ENCODE results near the gene IFI44. TPM values are rescaled to one million over a fixed set of nuclear protein-coding genes. Genes with fewer than 3 reads are reported as not detected.

IFI44 gene
- total and polyA plus RNA-seq, 9 donors: 7.3 to 40.7 (median 25.9) TPM

- DNase-seq: peak in 1 of 5 donors; percentile 12
- TF ChIP-seq EP300 (IDR thresholded peaks at IDR 0.05): no peak
- no peak for TF ChIP-seq CTCF (IDR thresholded peaks at IDR 0.05)
- intact Hi-C loops (cut with DNase I): loop anchor here in 1 of 4 donors (10.0 kb wide), 1 partner anchor 51 kb away; no protein-coding TSS in a partner anchor
- Histone ChIP-seq H3K9me3 (no peaks in the 10 kb centered on the region), H3K36me3 (no peaks in the 10 kb centered on the region), H3K27me3 (no peaks in the 10 kb centered on the region), H3K4me1 (ENCODE audit: insufficient read depth) (peaks cover 1% of the 10 kb centered on the region), H3K4me3 (no peak overlapping the region), H3K27ac (no peak overlapping the region)
- 95 to 97% (median 96%) methylated on average over 7 of the region's 7 CpGs for WGBS, 3 donors
Observed at GRCh38 chr1:78624035-78624434, 25.6 kb upstream of the IFI44 start.

GRCh38 chr1:78627321-78627720 is 22.3 kb upstream of the IFI44 start:
- no peak for DNase-seq
- TF ChIP-seq EP300 (IDR thresholded peaks at IDR 0.05) (no peak), POLR2A (IDR thresholded peaks at IDR 0.05) (no peak), CTCF (IDR thresholded peaks at IDR 0.05) (no peak)
- H3K4me3 ChIP-seq: no peak overlapping the region
- H3K9me3 ChIP-seq: no peaks in the 10 kb centered on the region
- H3K27me3 ChIP-seq: no peaks in the 10 kb centered on the region
- H3K27ac ChIP-seq: no peak overlapping the region
- 74 to 84% (median 77%) methylated on average over 1 of the region's 1 CpG for WGBS, 3 donors
- intact Hi-C loops (cut with DNase I): loop anchor here in 1 of 4 donors (10.0 kb wide), 1 partner anchor 47 kb away; no protein-coding TSS in a partner anchor
- H3K4me1 ChIP-seq (ENCODE audit: insufficient read depth): no peaks in the 10 kb centered on the region
- H3K36me3 ChIP-seq: no peaks in the 10 kb centered on the region

- Histone ChIP-seq H3K36me3 (no peaks in the 10 kb centered on the region), H3K27me3 (no peaks in the 10 kb centered on the region), H3K4me3 (no peak overlapping the region), H3K9me3 (no peaks in the 10 kb centered on the region), H3K27ac (no peak overlapping the region), H3K4me1 (ENCODE audit: insufficient read depth) (no peaks in the 10 kb centered on the region)
- TF ChIP-seq EP300 (IDR thresholded peaks at IDR 0.05): no peak
- no peak for TF ChIP-seq CTCF (IDR thresholded peaks at IDR 0.05)
- TF ChIP-seq POLR2A (IDR thresholded peaks at IDR 0.05): no peak
- intact Hi-C loops (cut with DNase I): no loop called here
- no peak for DNase-seq
- 97 to 98% (median 98%) methylated on average over 2 of the region's 2 CpGs for WGBS, 3 donors
Observed at GRCh38 chr1:78630600-78630999, 19.0 kb upstream of the IFI44 start.

GRCh38 chr1:78633209-78633608 is 16.4 kb upstream of the IFI44 start:
- Histone ChIP-seq H3K27ac (no peak overlapping the region), H3K27me3 (no peaks in the 10 kb centered on the region), H3K4me1 (ENCODE audit: insufficient read depth) (no peaks in the 10 kb centered on the region), H3K9me3 (no peaks in the 10 kb centered on the region), H3K36me3 (no peaks in the 10 kb centered on the region), H3K4me3 (no peak overlapping the region)
- TF ChIP-seq CTCF (IDR thresholded peaks at IDR 0.05): no peak
- TF ChIP-seq EP300 (IDR thresholded peaks at IDR 0.05): no peak
- no peak for TF ChIP-seq POLR2A (IDR thresholded peaks at IDR 0.05)
- DNase-seq: no peak
- 93 to 96% (median 96%) methylated on average over 4 of the region's 4 CpGs for WGBS, 3 donors
- intact Hi-C loops (cut with DNase I): no loop called here
